GM18868 (cell line): Measurements from ENCODE around the gene PPP2R1B.
"Not testable (repeated sequence)": the region's sequence is repeated elsewhere in the genome, so short reads cannot be mapped to it uniquely, and the experiment has no call there.

Experiments
- ATAC-seq: cut with Tn5 transposase; IDR thresholded peaks from one replicate; pipeline ENCODE4 v1.9.1; 2021; ENCODE audit warnings: mild to moderate bottlenecking, moderate library complexity; ENCODE audit not compliant: unreplicated experiment

PPP2R1B gene

GRCh38 chr11:111729071-111729830, 36.9 kb downstream of the PPP2R1B start:
- ATAC-seq: no peak

GRCh38 chr11:111727431-111727830, 38.8 kb downstream of the PPP2R1B start:
- ATAC-seq: no peak

GRCh38 chr11:111726301-111726713, 39.9 kb downstream of the PPP2R1B start:
- no peak for ATAC-seq

- ATAC-seq: no peak
These were observed 40.6 kb downstream of the PPP2R1B start for GRCh38 chr11:111725621-111726020.

- no peak for ATAC-seq
These were observed 41.5 kb downstream of the PPP2R1B start for GRCh38 chr11:111724615-111725129.

- no peak for ATAC-seq
These were observed 42.6 kb downstream of the PPP2R1B start for GRCh38 chr11:111723595-111723994.

- ATAC-seq: no peak
These were observed 43.7 kb downstream of the PPP2R1B start for GRCh38 chr11:111722501-111722900.

GRCh38 chr11:111720801-111721494, 45.2 kb downstream of the PPP2R1B start:
- ATAC-seq: no peak

GRCh38 chr11:111719379-111719778, 46.8 kb downstream of the PPP2R1B start:
- ATAC-seq: no peak

GRCh38 chr11:111718859-111719258, 47.3 kb downstream of the PPP2R1B start:
- no peak for ATAC-seq

- ATAC-seq: no peak
These were observed 47.8 kb downstream of the PPP2R1B start for GRCh38 chr11:111718436-111718835.

- ATAC-seq: not testable (repeated sequence)
These were observed 48.5 kb downstream of the PPP2R1B start for GRCh38 chr11:111717660-111718059.

- ATAC-seq: no peak
These were observed 50.9 kb downstream of the PPP2R1B start for GRCh38 chr11:111715142-111715816.

GRCh38 chr11:111714522-111714921, 51.7 kb downstream of the PPP2R1B start:
- peak; percentile 57 for ATAC-seq

- no peak for ATAC-seq
These were observed 58.5 kb downstream of the PPP2R1B start for GRCh38 chr11:111707691-111708067.

- ATAC-seq: no peak
These were observed 59.0 kb downstream of the PPP2R1B start for GRCh38 chr11:111707039-111707690.

- ATAC-seq: no peak
These were observed 62.6 kb downstream of the PPP2R1B start for GRCh38 chr11:111703576-111703975.

- no peak for ATAC-seq
These were observed 63.6 kb downstream of the PPP2R1B start for GRCh38 chr11:111702623-111703022.

GRCh38 chr11:111700162-111700561, 66.0 kb downstream of the PPP2R1B start:
- no peak for ATAC-seq

GRCh38 chr11:111699579-111700156, 66.5 kb downstream of the PPP2R1B start:
- no peak for ATAC-seq
